H1 (cell line): ENCODE measurements around the gene MT4. TPM values are rescaled to one million over a fixed set of nuclear protein-coding genes. Genes with fewer than 3 reads are reported as not detected.

Source experiments
- CHD7 ChIP-seq: fragments of 300-600 bp; sonication (generic); IDR thresholded peaks from 2 replicates; pipeline ENCODE4 v1.7.1; 2012; ENCODE audit warnings: low read length, moderate library complexity, mild to moderate bottlenecking, inconsistent platforms; ENCODE audit not compliant: insufficient replicate concordance
- FOSL1 ChIP-seq: IDR thresholded peaks from 2 replicates; pipeline ENCODE4 v1.6.1; 2011; ENCODE audit warnings: mild to moderate bottlenecking, low read depth, low read length, moderate library complexity; ENCODE audit not compliant: insufficient read depth
- POU5F1 ChIP-seq: IDR thresholded peaks from 2 replicates; pipeline ENCODE4 v1.6.1; 2011; ENCODE audit warnings: low read depth, mild to moderate bottlenecking, low read length, moderate library complexity
- TBP ChIP-seq: IDR thresholded peaks from 2 replicates; pipeline ENCODE4 v1.6.1; 2011; ENCODE audit warnings: low read depth, low read length, improper control_type of control experiment
- polyA plus RNA-seq, 7 experiments: library from polyadenylated mRNA; depleted of rRNA in 3 of 7; stranded (reverse) in 5 of 7; unstranded in 2 of 7; fragments of >200 nt in 5 of 7; fragments of 200-250 nt in 2 of 7; gene quantifications; 1 replicate in 5 of 7; 2 replicates in 1 of 7; 4 replicates in 1 of 7; pipeline versions ENCODE4 v1.2.1 to v1.2.3, GENCODE V29; 2011 to 2013; ENCODE audit warnings: missing spikeins in 2 of 7, mixed read lengths in 2 of 7
- total RNA-seq: library from RNA; stranded (reverse); fragmentation: NEBNext Ultra II Directional; extraction: Animal tissue kit (Norgen Biotek cat#: 25700); gene quantifications from 2 replicates; pipeline ENCODE4 v1.2.1, GENCODE V29; 2021

The MT4 gene
- total and polyA plus RNA-seq, 2 of the 8 experiments (the other 6 are each of a cell fraction or from before 2014, with no cell fraction given): not detected

GRCh38 chr16:56584276-56584675 is 19.4 kb downstream of the MT4 start (continued):
- TF ChIP-seq CHD7: no peak
- TF ChIP-seq FOSL1: no peak
- TF ChIP-seq TBP: no peak
- no peak for TF ChIP-seq POU5F1
